NCI-H2107 (cell line): ENCODE measurements around the gene SATB2.

Experiments used
- DNase-seq: peaks from one replicate; lab custom pipeline; 2025; lab: John Stamatoyannopoulos, UW

SATB2 gene

DNA sequence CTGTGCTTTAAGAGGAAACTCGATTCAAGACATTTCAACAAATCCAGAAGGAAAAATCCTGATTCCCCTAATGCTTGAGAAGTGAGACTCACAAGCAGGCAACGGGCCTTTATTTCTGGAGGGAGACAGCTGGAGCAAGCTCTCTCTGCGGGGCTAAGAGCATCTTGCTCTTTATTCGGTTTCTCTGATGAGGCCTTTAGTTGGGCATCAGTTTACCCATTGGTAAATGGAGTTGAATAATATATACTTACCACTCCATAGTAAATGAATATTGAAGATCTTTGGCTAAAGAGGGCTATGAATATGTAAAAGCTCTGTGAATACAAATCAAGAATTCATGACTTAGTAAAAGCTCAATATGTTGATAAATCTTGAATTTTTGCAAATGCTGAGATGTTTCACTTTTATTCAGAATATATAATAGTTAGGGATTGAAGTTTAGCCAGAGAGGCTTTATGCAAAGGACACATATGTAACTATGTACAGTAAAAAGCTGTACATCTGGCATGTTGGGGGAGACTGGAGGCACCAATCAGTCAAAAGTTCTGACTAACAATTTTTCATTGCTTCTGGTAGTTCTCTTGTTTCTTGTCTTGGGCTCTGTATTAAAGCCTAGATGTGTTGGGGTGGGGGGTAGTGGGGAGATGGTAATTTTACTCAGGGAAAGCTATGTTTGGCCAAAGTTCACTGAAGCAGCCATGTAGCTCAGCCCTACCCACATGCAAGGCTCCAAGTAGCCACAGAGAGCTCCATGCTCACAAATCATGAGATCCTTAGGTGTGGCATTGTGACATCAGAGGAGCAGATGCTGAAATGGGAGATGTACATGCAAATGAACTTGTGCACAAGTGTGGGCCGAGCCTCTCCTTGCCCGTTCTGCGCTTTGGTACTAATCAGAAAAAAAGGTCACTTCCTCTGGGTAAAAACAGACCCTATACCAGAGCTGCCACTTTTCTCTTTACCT lies 200.2 kb downstream of the SATB2 start:
- DNase-seq: no peak

DNA sequence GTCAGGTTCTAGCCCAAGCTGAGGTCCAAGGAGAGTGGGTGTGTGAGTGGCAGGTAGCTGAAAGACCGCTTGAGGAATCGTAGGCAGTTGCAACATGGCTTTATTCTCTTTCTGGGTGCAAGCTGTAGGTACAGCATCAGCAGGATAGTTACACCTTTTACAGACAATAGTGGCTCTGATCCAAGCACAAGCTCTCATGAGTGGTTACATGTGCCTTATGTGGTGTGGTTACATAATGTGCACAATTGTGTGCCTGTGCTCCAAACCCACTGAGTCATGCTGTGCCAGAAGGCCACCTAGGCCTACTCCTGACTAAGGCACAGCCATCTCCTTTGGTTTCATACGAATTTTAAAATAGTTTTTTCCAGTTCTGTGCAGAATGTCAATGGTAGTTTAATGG lies 227.6 kb downstream of the SATB2 start:
- DNase-seq: no peak

DNA sequence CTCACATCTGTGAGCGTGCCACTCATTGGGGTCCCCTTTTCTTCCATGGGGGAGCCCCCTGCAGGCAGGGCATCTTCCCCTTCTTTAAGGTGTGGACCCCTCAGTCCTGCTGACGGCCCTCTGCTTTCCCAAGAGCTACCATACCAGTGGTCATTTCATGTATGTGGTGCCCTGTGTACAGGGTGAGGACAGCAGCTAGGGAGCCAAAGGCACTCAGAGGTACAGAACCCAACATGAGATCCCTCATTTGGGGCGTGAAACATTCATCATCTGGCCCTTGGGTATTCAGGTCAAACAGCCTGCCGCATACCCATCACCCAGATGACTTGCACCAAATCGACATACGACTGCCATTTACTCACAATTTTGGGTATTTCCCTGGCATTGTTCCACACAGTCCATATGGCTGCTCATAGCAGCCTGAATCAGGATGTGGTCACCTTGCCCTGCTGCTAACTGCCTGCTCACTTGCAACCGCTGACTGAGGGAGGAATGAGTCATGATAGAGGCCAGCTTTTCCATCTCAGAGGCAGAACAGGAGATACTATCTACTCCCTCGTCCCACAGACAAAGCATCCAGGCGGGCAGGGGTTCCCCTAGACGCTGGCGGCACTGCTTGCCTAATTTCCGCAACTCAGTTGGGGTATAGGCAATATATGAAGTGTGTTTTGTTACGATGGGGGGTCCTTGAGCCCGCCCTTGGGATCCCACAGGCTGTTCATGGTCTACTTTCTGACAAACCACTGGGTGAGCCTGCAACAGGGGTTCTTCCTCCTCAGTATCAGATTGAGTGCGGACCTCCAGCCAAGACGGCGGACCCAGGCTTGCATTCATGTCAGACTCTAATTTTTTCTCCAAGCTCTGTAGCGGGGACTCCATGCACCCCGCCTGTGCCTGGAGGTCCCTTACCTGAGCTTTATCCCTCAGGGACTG lies 228.6 kb downstream of the SATB2 start:
- DNase-seq: no peak

DNA sequence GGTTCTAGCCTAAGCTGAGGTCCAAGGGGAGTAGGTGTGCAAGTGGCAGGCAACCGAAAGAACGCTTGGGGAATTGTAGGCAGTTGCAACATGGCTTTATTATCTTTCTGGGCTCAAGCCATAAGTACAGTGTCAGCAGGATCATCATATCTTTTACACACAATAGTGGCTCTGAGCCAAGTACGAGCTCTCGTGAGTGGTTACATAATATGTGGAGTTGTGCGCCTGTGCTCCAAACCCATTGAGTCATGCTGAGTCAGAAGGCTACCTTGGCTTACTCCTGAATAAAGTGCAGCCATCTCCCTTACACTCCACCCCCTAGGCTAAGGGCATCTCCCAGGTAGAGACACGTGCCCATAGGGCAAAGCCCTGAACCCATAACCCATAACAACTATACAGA lies 233.9 kb downstream of the SATB2 start:
- no peak for DNase-seq

DNA sequence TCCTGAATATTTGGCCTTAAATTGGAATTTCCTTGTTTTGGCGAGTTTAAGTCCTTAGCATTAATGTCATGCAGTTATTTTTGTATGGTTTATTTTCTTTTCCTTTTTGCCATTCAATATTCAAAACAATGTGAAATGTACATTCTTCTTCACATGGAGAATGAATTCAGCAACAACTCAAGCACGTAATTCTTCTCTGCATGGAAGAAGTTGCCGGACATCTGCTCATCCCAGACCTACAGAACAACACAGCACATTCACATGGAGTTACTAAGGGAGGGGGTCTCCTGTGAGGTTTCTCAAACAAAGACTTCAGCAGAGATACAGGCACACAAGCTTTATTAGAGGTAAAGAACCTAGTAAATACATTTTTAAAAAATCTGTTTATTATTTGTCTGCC lies 236.8 kb downstream of the SATB2 start:
- DNase-seq: no peak

DNA sequence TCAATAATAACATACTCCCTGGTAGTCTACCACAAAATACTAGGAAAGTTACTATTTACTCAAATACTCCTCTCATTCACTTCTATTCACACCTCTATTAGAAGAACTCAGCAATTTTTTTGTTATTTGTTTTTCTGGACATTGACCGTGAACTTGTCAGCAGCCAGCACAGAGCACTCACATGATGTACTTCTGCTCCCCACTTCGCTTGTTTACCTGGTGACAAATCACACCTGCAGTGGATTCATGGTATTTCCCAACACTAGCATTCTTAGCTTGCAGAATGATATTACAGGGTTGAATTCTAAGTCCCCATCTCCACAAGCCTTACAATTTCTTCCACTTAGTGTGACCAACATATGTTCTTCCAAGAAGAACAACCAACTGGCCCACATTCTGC lies 238.2 kb downstream of the SATB2 start:
- no peak for DNase-seq
